Measurements from ENCODE around the gene MPHOSPH10.
"Not testable (repeated sequence)": the region's sequence is repeated elsewhere in the genome, so short reads cannot be mapped to it uniquely, and the experiment has no call there.

Gene MPHOSPH10

GRCh38 chr2:71173096-71173495 lies 42.7 kb downstream of the MPHOSPH10 start:
- DNase-seq (ENCODE audit: low read depth in 3 of 3) = no peak

GRCh38 chr2:71174207-71174606 lies 43.8 kb downstream of the MPHOSPH10 start:
- DNase-seq (ENCODE audit: low read depth in 3 of 3) = no peak

- not testable (repeated sequence) for DNase-seq (ENCODE audit: low read depth in 3 of 3)
Observed at GRCh38 chr2:71178836-71179235, 48.4 kb downstream of the MPHOSPH10 start.

GRCh38 chr2:71181316-71181715 lies 50.9 kb downstream of the MPHOSPH10 start:
- DNase-seq (ENCODE audit: low read depth in 3 of 3) = no peak

- not testable (repeated sequence) for DNase-seq (ENCODE audit: low read depth in 3 of 3)
Observed at GRCh38 chr2:71183306-71184115, 53.1 kb downstream of the MPHOSPH10 start.

GRCh38 chr2:71186973-71187372 lies 56.5 kb downstream of the MPHOSPH10 start:
- DNase-seq (ENCODE audit: low read depth in 3 of 3) = no peak

GRCh38 chr2:71187589-71187988 lies 57.2 kb downstream of the MPHOSPH10 start:
- no peak for DNase-seq (ENCODE audit: low read depth in 3 of 3)

- no peak for DNase-seq (ENCODE audit: low read depth in 3 of 3)
Observed at GRCh38 chr2:71190656-71191569, 60.5 kb downstream of the MPHOSPH10 start.

- no peak for DNase-seq (ENCODE audit: low read depth in 3 of 3)
Observed at GRCh38 chr2:71191570-71191943, 61.1 kb downstream of the MPHOSPH10 start.
